ENCODE data around the gene SLC7A6.
"Not testable (repeated sequence)": the region's sequence is repeated elsewhere in the genome, so short reads cannot be mapped to it uniquely, and the experiment has no call there.

Gene SLC7A6

DNA sequence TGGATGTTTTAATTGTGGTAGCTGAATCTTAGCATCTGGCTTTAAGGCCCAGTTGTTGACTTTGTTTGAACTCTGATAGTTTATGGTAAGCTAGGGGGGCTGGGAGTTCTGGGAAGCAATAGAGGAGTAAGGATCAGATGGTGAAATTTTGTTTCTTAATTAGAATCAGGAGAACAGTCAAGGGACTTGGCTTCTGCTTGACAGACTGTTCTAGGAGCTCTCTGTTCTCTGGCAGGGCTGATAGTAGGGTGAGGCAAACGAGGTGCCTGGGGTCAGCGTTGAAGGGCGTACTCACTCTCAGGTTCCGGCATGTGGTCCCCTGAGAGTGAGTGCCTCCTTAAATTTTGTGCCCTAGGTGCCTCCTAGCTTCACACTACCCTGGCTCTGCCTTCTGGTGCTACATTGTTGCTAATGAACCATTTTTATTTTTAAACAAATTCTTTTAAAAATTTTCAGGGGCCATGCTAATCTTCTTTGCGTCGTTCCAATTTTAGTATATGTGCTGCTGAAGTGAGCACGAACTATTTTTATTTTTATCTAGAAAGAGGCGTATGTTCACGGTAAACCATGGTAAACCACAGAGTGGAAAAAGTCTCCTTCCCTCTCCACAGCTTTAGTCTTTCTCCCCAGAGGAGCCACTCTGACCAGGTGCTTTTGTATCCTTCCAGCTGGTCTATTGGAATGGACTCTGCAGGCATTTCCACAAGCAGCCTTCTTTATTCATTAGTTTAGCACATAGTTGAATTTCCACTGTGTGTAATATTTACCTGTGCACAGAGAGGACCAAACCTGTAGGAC, 19.7 kb downstream of the SLC7A6 start:
- DNase-seq (ENCODE audit: low read depth) = no peak

DNA sequence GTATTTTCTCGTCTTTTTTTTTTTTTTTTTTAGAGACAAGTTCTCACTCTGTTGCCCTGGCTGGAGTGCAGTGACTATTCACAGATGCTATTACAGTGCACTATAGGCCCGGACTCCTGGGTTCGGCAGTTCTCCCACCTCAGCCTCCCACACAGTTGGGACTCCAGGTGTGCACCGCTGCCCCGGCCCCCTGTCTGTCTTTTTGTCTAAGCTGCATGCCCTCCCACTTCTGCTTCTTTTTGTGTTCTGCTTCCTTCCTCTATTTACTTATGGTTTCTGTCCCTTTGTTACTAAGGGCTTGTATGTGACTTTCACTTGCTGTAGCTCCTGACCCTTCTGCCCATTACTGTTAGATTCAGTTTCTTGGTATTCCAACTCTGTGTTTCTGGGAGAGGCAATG, 20.5 kb downstream of the SLC7A6 start:
- DNase-seq (ENCODE audit: low read depth) = no peak

DNA sequence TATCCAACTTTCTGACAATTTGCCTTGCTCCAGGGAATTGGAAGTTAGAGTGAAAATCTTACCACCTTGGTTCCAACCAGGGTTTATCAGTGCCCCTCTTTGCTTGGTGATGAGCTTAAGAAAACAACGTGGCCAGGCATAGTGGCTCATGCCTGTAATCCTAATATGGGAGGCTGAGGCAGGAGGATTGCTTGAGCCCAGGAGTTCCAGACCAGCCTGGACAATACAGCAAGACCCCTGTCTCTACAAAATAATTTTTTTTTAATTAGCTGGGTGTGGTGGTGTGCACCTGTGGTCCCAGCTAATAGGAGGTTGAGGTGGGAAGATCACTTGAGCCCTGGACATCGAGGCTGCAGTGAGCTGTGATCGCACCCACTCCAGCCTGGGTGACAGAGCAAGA, 21.4 kb downstream of the SLC7A6 start:
- no peak for DNase-seq (ENCODE audit: low read depth)

DNA sequence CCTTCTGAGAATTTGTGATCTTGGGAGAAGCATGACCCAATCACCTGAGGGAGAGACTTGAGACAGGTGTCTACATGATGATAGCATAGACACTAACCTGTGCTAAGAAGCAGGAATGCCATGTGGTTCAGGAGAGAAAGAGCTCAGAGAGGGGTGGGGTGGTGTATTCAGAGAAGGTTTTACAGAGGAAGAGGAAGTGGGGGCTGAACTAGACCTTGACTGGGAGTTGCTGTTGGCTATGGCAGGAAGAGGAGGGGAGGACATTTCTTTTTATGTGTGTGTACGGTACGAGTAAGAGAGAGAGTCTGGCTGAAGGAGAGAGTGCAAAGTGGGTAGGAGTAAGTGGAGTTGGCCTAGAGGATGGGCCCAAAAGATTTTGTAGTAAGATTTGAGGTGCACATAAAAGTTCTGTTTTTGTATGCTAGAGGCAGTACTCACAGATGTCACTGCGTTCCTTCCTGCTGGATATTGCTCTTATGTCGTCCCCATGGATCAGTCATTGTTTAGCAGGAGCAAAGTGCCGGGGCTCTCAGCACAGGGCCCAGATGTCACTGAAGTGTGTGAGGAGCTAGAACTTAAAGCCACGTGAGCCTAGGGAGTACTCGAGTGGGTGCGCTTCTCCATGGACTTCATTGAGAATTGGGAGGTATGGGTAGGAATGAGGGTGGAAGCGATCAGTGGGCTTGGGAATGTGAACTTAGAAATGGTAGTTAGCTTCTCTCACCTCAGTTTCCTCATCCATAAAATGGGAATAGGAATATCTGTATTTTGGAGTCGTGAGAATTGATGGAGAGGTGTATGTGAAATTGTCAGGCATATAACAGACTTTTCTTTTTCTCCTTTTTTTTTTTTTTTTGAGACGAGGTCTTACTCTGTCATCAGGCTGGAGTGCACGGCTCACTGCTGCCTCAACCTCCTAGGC, 22.1 kb downstream of the SLC7A6 start:
- DNase-seq (ENCODE audit: low read depth) = no peak

DNA sequence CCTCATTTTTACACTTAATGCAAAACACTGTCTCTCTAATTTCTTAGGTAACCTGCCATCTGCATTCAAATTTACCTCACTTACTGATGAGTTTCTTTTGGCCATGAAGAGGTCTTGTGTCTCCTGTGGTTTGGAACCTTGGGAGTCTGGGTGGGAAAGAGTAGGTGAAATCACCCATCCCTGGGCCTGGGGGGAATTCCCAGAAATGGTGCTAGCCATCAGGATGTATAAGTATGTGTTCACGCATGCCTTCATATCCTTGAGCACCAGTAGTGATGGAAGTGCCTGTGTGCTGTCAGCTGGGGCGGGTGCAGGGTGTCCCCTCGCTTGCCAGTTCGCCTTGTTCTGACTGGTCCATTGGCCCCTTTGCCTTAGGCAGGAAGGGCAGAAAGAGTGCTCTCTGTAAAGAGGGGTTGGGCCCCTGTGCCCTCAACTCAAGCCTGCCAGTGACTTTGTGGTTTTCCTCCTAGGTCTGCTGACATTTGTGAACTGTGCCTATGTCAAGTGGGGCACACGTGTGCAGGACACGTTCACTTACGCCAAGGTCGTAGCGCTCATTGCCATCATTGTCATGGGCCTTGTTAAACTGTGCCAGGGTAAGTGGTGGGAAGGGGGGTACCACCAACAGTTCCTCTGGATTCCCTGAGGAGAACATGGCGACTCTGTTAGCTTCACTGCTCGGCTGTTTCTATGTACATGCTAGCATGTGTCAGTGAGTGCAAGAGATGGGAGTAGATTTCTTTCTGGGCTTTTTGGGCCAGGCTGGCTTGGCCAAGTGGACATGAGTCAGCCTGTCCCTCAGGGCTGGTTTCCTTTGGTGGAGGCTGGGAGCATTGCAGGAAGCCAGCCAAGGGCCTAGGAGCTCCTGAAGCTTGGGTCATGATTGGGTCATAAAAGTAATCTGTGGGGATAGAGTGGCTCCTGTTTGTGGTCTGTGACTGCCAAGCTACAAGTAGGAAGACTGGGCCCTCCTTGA, 23.2 kb downstream of the SLC7A6 start:
- peak; percentile 91 for DNase-seq (ENCODE audit: low read depth)

DNA sequence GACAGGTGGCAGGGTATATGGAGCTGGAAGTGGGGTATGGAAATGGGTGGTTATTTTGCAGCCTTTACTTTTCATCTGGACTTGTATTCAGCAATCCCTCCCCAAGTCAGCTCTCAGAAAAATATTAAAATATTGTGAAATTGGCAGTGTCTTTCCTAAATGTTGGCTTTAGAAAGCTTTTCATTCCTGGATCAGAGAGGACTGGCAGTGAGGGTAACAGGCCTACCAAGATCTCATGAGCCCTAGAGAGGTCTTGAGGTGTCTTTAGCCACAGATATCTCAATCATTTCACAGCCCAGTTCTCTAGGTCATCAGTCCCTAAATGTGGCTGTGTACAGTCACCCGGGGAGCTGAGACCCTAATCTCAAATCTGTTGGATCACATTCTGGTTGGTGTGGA, 23.9 kb downstream of the SLC7A6 start:
- DNase-seq (ENCODE audit: low read depth) = no peak

DNA sequence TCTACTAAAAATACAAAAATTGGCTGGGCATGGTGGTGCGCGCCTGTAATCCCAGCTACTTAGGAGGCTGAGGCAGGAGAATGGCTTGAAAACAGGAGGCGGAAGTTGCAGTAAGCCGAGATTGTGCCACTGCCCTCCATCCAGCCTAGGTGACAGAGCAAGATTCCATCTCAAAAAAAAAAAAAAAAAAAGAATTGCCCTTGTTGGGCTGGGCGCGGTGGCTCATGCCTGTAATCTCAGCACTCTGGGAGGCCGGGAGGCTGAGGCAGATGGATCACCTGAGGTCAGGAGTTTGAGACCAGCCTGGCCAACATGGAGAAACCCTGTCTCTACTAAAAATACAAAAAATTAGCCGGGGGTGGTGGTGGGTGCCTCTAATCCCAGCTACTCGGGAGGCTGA, 24.5 kb downstream of the SLC7A6 start:
- DNase-seq (ENCODE audit: low read depth) = not testable (repeated sequence)

DNA sequence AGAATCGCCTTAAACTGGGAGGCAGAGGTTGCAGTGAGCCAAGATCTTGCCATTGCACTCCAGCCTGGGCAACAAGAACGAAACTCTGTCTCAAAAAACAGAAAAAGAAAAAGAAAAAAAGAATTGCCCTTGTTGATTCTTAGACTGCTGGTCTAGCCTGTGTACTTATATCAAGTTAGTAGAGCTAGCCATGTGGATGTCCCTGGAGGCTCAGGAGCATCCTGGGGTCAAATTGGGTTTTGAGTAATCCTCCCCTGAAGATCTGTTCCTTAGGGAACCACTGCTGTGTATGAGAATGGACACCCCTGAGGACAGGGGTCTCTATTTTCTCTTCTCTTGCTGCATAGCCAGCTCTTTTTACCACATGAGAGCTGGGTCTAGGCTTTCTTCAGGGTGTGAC, 24.9 kb downstream of the SLC7A6 start:
- no peak for DNase-seq (ENCODE audit: low read depth)

DNA sequence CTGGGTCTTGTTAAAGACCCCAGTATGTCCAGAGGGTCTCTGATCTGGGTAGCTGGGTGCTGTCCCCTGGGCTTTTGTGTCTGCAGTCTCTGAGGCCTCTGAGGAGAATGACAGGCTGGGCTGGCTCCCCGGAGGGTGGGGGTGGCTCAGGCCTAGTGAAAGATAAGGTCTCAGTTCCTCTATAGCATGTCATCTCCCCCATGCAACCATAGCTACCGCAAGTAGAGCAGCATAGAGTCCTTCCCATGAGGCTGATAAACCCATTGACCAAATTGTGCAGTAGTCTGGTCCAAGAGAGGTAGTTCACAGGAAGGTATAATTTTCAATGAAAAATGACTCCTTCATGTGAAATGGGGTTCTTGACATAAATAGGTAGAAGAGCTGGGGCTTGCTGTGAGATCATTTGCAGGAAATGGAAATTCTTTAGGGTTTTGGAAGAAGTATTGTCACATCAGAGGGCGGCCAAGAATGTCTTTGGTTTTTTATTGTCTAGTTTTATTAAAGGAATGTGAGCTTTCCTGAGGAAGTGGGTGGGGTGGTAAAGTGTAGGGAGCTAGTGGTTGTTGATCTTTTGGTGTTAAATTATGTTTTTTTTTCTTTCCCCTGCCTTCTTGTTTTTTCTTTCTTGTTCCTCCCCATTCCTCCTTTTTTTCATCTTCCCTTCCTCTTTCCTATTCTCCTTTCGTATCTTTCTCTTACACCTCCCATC, 25.4 kb downstream of the SLC7A6 start:
- DNase-seq (ENCODE audit: low read depth) = no peak

DNA sequence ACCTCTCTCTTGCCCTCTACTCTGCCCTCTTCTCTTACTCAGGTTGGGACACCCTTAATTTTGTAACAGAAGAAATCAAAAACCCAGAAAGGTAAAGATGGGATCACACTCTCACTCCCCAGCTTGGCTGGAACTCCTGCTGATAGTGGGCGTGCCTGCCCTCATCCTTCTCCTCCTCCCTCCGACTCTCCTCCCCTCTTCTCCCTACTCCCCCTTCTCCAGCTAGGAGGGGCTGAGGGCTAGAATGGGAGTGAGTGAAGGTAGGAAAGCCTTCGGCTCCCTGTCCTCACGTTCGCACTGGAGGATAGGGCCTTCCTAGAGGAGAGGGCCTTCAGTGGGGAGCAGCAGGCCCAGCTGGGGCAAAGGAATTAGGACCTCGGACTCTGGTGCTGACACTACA, 26.1 kb downstream of the SLC7A6 start:
- no peak for DNase-seq (ENCODE audit: low read depth)

DNA sequence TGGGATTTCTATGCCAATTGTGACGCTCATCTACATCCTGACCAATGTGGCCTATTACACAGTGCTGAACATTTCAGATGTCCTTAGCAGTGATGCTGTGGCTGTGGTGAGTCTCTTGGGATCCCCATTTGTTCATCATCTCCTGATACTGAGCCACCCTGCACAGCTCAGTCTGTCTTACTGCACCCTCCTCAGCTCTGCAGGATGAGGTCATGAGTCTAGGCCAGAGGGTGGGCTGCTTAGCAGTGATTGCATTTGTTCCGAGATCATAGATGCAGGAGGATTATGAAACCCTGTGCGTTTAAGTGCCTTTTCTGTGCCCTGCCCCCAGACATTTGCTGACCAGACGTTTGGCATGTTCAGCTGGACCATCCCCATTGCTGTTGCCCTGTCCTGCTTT, 26.9 kb downstream of the SLC7A6 start:
- DNase-seq (ENCODE audit: low read depth) = no peak

DNA sequence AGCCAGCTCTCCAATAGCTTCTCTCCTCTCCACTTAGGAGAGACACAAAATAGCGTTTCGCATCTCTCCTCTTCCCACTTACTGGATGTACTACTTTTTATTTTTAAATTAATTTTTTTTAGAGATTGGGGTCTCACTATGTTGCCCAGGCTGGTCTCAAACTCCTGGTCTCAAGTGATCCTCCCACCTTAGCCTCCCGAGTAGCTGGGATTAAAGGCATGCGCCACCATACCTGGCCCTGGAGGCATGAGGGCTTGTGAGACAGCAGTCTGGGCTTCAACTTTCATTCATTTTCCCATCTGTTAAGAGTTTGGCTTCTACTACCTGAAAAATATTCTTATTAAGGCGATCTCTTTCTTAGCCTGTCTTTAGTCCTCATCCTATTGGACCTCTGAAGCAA, 28.1 kb downstream of the SLC7A6 start:
- no peak for DNase-seq (ENCODE audit: low read depth)

DNA sequence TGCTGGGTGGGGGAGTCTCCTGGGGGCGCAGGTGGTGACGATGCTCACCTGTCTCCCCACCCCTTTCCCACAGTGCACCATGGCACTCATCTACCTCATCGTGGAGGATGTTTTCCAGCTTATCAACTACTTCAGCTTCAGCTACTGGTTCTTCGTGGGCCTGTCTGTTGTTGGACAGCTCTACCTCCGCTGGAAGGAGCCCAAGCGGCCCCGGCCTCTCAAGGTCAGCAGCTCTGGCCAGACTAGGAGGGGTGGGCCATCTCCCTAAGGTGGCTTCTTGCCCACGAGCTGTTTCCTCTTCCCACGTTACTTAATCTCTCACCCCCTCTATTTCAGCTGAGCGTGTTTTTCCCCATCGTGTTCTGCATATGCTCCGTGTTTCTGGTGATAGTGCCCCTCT, 32.0 kb downstream of the SLC7A6 start:
- no peak for DNase-seq (ENCODE audit: low read depth)

DNA sequence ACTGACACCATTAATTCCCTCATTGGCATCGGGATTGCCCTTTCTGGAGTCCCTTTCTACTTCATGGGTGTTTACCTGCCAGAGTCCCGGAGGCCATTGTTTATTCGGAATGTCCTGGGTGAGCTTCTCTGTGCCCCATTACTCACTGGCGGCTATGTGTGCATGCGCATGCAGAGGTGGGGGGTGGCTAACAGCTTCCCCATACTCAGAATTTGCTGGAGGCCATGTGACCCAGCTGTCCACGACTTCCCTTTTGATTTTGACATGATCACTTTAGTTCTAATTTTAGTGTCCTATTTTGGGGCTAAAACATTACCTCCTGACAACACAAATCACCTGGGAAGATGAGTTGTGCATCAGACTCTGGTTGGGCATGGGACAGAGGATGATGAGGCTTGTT, 32.4 kb downstream of the SLC7A6 start:
- no peak for DNase-seq (ENCODE audit: low read depth)

DNA sequence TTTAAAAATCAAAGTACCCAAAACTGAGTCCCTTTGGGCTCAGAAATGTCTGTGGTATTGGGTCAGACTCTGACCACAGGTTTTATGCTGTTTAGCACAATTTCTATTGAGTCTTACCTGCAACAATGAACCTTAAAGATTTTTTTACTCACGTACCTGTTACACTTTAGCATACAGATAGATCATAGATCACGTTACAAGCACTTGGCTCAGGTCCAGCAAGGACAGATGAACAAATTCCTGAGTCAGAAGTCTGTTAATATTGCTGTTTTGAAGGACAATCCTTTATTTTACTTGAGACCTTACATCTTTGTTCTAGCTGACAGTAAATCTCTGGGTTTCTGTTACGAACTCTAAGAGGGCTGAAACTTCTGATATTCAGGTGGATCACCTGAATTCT, 33.6 kb downstream of the SLC7A6 start:
- no peak for DNase-seq (ENCODE audit: low read depth)

DNA sequence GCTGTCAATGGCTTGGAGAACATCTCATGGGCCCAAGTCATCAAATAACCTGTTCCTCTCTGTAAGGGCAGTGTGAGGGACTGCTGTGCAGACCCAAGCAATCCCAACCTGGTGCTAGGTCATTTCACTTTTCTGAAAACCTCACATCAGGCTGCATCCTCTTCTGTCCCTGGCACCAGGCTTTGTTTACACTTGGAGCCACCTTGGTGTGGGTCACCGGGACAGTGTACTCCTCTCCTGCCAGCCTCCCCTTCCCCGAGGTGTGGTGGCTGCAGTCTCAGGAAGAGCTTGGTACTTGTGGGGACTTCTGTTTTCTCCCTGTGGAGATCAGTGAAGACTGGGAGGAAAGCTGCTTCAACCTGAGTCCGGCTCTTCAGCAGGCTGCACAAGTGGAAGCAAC, 34.0 kb downstream of the SLC7A6 start:
- no peak for DNase-seq (ENCODE audit: low read depth)

DNA sequence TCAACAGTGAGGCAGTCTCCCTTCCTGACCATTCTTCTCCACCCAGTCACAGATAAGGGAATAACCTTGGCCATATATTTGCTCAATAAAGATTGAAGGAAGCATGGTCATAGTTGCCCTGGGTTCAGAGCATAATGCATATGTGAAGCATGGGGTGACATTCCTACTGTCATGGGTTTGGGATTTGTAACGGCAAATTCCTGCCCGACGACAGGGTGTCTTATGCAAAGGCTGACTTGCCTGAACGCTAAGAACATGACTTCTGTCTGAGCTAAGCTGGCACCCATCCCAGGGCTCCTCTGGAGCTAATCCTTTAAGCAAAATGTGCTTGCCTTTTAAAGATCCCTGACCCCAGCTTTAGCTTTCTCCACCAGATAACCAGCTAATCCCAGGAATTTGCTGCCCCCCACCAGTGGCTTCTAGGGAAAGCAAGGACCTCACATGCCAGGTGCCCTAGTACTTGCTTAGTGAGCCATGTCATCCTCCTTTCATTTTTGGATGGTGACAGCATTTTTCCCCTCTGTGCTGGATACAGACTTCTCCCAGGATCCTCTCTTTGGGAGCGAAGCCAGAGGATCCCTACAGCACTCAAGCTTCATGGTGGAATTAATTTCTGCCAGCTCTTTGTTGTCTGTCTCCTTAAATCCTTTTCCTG, 34.7 kb downstream of the SLC7A6 start:
- DNase-seq (ENCODE audit: low read depth) = peak; percentile 74

DNA sequence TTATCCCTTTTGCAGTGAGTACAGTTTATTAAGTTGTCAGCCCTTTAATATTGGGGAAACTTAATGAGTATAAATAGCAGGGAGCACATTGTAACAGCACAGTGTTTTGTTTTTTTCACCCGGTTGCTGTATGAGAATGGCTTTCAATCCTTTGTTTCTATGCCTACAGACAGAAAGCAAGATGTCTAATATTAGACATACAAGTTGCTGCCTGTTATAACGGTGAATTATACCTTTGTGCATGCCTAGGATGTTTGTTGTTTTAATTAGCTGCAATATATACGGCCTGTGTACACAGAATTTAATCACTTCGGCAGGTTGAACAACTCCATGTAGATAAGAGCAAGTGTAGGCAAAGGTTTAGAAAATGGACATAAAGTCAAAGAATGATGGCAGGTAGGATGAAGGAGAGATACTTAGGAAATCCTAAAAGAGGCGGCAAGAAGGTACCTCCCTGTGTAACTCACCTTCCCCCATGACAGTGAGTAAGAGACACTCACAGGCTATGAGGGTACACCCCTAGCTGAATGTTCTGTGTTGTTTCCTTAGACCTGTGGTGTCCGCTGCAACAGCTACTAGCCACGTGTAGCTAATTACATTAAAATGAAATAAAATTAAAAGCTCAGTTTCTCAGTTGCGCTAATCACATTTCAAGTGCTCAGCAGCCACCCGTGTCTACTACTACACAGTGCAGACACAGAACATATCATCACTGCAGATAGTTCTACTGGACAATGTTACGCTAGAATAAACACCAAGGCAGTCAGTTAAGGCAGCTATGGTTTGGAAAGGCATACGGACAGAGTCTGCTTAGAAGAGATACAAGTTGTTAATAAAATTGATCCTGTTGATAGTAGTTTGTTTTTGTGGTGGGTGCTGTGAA, 35.5 kb downstream of the SLC7A6 start:
- DNase-seq (ENCODE audit: low read depth) = no peak

DNA sequence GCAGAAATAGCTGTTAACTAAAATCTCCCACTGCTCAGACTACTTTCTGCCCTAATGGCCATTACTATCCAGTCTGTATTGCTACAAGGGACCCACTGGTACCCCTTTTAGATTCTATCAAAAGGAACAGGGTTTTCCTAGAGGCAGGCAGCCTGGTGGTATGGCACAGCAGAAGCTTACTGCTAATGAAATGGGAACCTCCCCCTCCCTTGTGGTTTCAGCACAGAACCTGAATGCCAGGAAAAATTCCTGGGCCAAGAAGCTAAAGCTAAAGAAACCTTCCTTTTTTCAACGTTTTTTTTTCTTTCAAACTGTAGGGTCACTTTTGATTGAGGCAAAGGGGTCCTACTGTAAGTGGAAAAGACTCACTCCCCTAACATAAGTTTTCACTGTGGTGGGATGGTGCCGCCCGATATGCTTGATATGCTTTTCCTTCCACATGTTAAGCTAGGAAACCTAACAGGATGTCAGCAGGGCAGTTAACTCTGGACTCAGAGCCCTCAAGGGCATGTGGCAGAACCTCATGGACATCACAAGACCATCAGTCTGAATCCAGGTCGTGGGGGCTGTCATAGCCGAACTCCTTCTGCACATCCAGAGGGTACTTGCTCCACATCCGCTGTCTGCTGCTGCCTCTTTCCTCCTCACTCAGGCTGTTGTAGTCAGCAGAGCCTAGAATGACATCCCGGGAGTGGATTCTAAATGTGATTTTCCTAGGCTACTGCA, 36.6 kb downstream of the SLC7A6 start:
- no peak for DNase-seq (ENCODE audit: low read depth)

Measured in GM04504 (cell line).